Measurements from ENCODE around the gene ARAP2. TPM values are rescaled to one million over a fixed set of nuclear protein-coding genes. Genes with fewer than 3 reads are reported as not detected.
A peak's percentile ranks its signal among the peaks of the same experiment; 100 is the strongest.

The ARAP2 gene
- total and polyA plus RNA-seq, 10 donors = 6.8 to 161 (median 69.6) TPM

DNA sequence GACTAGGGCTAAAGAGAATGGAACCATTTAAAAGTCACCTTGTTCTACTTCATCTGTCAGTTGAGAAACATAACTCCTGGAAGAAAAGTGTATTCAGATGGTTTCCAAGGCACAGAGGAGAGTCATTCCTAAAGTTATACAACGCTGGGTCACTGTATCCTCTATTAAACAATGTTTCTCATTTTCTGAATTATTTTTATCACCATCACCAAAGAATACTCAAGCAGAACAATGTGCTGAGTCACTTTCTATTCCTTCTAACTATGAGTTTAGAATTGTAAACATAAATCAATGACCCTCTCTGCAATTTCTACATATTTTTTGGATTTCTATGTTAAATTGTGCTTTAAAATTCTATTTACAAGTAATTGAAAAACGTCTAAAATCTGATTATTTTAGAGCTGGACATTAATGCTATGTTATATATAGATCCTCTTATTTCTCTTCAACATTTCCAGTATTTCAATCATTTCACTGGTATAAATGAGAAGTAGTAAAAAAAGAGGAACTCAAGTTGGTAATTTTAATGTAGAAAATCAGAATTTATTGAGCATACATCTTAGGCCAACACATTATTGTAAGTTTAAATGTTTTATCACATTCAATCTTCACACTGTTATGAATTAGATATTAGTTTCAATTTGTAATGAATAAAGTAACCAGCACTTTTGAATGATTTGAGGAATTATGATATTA is 44.6 kb upstream of the ARAP2 start:
- H3K4me3 ChIP-seq = no peak overlapping the region
- 33 to 45% (median 38%) methylated on average over 2 of the region's 2 CpGs for WGBS, 5 donors
- no peak for DNase-seq
- H3K4me1 ChIP-seq = peaks cover 0 to 28% (median 4%) of the 10 kb centered on the region in 6 donors
- intact Hi-C loops (cut with DNase I; ENCODE audit: low total_unique reads) = no loop called here
- no peaks in the 10 kb centered on the region for H3K9me3 ChIP-seq
- TF ChIP-seq, protein P1, sequence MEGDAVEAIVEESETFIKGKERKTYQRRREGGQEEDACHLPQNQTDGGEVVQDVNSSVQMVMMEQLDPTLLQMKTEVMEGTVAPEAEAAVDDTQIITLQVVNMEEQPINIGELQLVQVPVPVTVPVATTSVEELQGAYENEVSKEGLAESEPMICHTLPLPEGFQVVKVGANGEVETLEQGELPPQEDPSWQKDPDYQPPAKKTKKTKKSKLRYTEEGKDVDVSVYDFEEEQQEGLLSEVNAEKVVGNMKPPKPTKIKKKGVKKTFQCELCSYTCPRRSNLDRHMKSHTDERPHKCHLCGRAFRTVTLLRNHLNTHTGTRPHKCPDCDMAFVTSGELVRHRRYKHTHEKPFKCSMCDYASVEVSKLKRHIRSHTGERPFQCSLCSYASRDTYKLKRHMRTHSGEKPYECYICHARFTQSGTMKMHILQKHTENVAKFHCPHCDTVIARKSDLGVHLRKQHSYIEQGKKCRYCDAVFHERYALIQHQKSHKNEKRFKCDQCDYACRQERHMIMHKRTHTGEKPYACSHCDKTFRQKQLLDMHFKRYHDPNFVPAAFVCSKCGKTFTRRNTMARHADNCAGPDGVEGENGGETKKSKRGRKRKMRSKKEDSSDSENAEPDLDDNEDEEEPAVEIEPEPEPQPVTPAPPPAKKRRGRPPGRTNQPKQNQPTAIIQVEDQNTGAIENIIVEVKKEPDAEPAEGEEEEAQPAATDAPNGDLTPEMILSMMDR (IDR thresholded peaks at IDR 0.05 in 8 of 11, conservative IDR thresholded peaks at IDR 0.05 in 3 of 11) = no peak
- no peak for TF ChIP-seq POLR2AphosphoS5 (IDR thresholded peaks at IDR 0.05)
- no peak for TF ChIP-seq POLR2A (IDR thresholded peaks at IDR 0.05)
- H3K27me3 ChIP-seq (replicated peaks in 1 of 7) = no peaks in the 10 kb centered on the region
- H3K27ac ChIP-seq = peak overlapping the region in 3 of 8 donors; percentile 3 to 27 (median 8)
- no peaks in the 10 kb centered on the region for H3K36me3 ChIP-seq

- DNase-seq = no peak
- no peaks in the 10 kb centered on the region for H3K9me3 ChIP-seq
- intact Hi-C loops (cut with DNase I; ENCODE audit: low total_unique reads) = no loop called here
- peak overlapping the region in 1 of 8 donors; percentile 32 for H3K4me3 ChIP-seq
- no peak for TF ChIP-seq POLR2AphosphoS5 (IDR thresholded peaks at IDR 0.05)
- TF ChIP-seq POLR2A (IDR thresholded peaks at IDR 0.05) = no peak
- TF ChIP-seq, protein P1 (IDR thresholded peaks at IDR 0.05 in 8 of 11, conservative IDR thresholded peaks at IDR 0.05 in 3 of 11) = no peak
- H3K4me1 ChIP-seq = peaks cover 0 to 19% (median 4%) of the 10 kb centered on the region in 6 donors
- 76 to 79% (median 77%) methylated on average over 4 of the region's 4 CpGs for WGBS, 5 donors
- H3K36me3 ChIP-seq = no peaks in the 10 kb centered on the region
- peak overlapping the region in 7 of 8 donors; percentile 13 to 84 (median 60) for H3K27ac ChIP-seq
- H3K27me3 ChIP-seq (replicated peaks in 1 of 7) = no peaks in the 10 kb centered on the region
Measured at GRCh38 chr4:36286481-36286871, 42.2 kb upstream of the ARAP2 start.

DNA sequence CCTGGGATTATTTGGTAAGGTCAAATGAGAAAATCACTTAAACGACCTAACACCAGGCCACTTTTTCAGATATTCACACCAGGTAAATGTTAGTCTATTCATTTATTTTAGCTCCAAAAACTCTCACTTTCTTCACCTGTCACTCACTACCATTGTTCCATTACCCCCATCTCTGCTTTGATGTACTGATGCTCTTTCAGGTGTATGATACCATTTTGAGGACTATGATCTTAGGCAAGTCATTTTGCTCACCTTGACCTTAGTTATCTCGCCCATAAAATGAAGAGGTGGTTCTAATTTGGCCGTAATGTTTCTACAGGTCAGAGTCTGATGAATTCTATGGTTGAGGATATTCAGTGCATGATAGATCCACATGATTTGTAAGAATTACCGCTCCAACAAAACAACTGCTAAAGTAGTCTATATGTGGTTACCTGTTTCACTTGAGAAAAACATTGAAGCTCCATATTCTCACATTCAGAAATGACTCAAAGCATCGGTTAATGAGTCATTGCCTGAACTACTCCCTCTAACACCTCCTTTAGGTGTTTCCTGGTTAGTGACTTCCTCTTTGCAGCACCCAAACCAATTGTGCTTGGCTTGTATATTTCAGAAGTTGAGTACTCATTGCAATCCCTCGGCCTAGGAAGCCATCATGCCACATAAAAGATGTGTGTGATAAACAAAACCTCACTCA is 41.6 kb upstream of the ARAP2 start:
- no peaks in the 10 kb centered on the region for H3K27me3 ChIP-seq (replicated peaks in 1 of 7)
- peak overlapping the region; percentile 16 to 84 (median 64) for H3K27ac ChIP-seq
- TF ChIP-seq, protein P1 (IDR thresholded peaks at IDR 0.05 in 8 of 11, conservative IDR thresholded peaks at IDR 0.05 in 3 of 11) = peak in 1 of 11 experiments; percentile 17
- TF ChIP-seq POLR2A (IDR thresholded peaks at IDR 0.05) = no peak
- TF ChIP-seq POLR2AphosphoS5 (IDR thresholded peaks at IDR 0.05) = peak in 1 of 3 donors; percentile 54
- H3K9me3 ChIP-seq = no peaks in the 10 kb centered on the region
- 57 to 66% (median 65%) methylated on average over 6 of the region's 6 CpGs for WGBS, 5 donors
- intact Hi-C loops (cut with DNase I; ENCODE audit: low total_unique reads) = no loop called here
- H3K36me3 ChIP-seq = no peaks in the 10 kb centered on the region
- no peak for DNase-seq
- peaks cover 0 to 19% (median 4%) of the 10 kb centered on the region in 6 donors for H3K4me1 ChIP-seq
- peak overlapping the region in 1 of 8 donors; percentile 32 for H3K4me3 ChIP-seq

DNA sequence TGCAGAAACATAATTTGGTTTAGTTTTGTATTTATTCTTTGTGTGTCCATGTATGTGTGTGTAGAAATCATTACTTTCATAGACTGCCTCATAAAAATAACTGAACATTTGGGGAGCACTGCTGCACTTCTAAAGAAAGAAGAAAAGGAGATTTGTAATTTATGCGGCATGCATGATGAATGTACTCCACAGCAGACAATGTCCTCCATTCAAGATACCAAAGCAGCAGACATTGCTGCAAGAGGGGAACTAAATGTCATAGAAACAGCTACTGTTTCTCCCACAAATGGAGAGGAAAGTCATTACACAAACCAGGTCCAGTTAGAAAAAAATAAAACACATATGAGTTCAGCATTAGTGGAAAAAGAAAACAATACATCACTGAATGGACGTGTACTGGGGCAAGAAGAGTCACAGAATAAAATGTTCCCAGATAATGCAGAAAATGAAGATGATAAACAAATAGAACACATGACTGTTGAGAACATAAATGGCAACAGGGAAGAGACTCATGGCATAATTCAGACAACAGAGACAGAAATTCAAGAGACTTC is 39.7 kb upstream of the ARAP2 start:
- WGBS, 5 donors = 80 to 92% (median 87%) methylated on average over 2 of the region's 2 CpGs
- no peaks in the 10 kb centered on the region for H3K9me3 ChIP-seq

More for the DNA sequence above, 39.7 kb upstream of the ARAP2 start:
- TF ChIP-seq, protein P1 (IDR thresholded peaks at IDR 0.05 in 8 of 11, conservative IDR thresholded peaks at IDR 0.05 in 3 of 11) = no peak
- no peak for TF ChIP-seq POLR2A (IDR thresholded peaks at IDR 0.05)
- no peak for TF ChIP-seq POLR2AphosphoS5 (IDR thresholded peaks at IDR 0.05)
- H3K36me3 ChIP-seq = no peaks in the 10 kb centered on the region
- peaks cover 0 to 20% (median 3%) of the 10 kb centered on the region in 6 donors for H3K4me1 ChIP-seq
- DNase-seq = no peak
- H3K4me3 ChIP-seq = peak overlapping the region in 2 of 8 donors; percentile 1 to 48
- peak overlapping the region in 5 of 8 donors; percentile 2 to 84 (median 73) for H3K27ac ChIP-seq
- intact Hi-C loops (cut with DNase I; ENCODE audit: low total_unique reads) = no loop called here
- H3K27me3 ChIP-seq (replicated peaks in 1 of 7) = no peaks in the 10 kb centered on the region

Data from spleen (tissue), 11 donors.